ENCODE data around the gene MTX1. TPM values are rescaled to one million over a fixed set of nuclear protein-coding genes. Genes with fewer than 3 reads are reported as not detected.

MTX1 gene
- total RNA-seq, 4 donors from 2014 or later, result 34.1 to 52.8 (median 38.0) TPM

GRCh38 chr1:155178441-155179111 lies 29.9 kb upstream of the MTX1 start:
- Histone ChIP-seq H3K36me3 (peaks cover 0 to 4% (median 2%) of the 10 kb centered on the region in 4 donors), H3K4me3 (no peak overlapping the region), H3K9me3 (no peaks in the 10 kb centered on the region), H3K4me1 (peaks cover 15 to 30% (median 24%) of the 10 kb centered on the region in 4 donors), H3K27ac (replicated peaks in 1 of 4) (no peak overlapping the region), H3K27me3 (peaks cover 0 to 23% (median 14%) of the 10 kb centered on the region in 4 donors)
- no peak for TF ChIP-seq CTCF (IDR thresholded peaks at IDR 0.05)
- TF ChIP-seq EP300 (IDR thresholded peaks at IDR 0.05), result no peak
- no peak for TF ChIP-seq POLR2AphosphoS5 (IDR thresholded peaks at IDR 0.05)
- no peak for TF ChIP-seq POLR2A (IDR thresholded peaks at IDR 0.05; ENCODE audit: low read depth)
- WGBS, result 84% methylated on average over 27 of the region's 30 CpGs
- no peak for DNase-seq (ENCODE audit: extremely low spot score)
- intact Hi-C loops (cut with DNase I), result loop anchor here (5.0 kb wide), 1 partner anchor 414 kb away; no protein-coding TSS in a partner anchor

GRCh38 chr1:155179112-155180031 lies 29.1 kb upstream of the MTX1 start:
- intact Hi-C loops (cut with DNase I), result loop anchor here (5.0 kb wide), 1 partner anchor 413 kb away; no protein-coding TSS in a partner anchor
- H3K4me1 ChIP-seq, result peaks cover 7 to 22% (median 16%) of the 10 kb centered on the region in 4 donors

GRCh38 chr1:155181371-155182051 lies 27.0 kb upstream of the MTX1 start:
- no peak for DNase-seq (ENCODE audit: extremely low spot score)
- H3K27me3 ChIP-seq, result no peaks in the 10 kb centered on the region
- peaks cover 8 to 13% (median 9%) of the 10 kb centered on the region in 4 donors for H3K4me1 ChIP-seq
- peaks cover 0 to 7% (median 2%) of the 10 kb centered on the region in 4 donors for H3K36me3 ChIP-seq
- no peaks in the 10 kb centered on the region for H3K9me3 ChIP-seq
- no peak overlapping the region for H3K4me3 ChIP-seq
- H3K27ac ChIP-seq (replicated peaks in 1 of 4), result no peak overlapping the region
- TF ChIP-seq POLR2A (IDR thresholded peaks at IDR 0.05; ENCODE audit: low read depth), result no peak
- TF ChIP-seq POLR2AphosphoS5 (IDR thresholded peaks at IDR 0.05), result no peak
- no peak for TF ChIP-seq CTCF (IDR thresholded peaks at IDR 0.05)
- no peak for TF ChIP-seq EP300 (IDR thresholded peaks at IDR 0.05)
- intact Hi-C loops (cut with DNase I), result no loop called here
- 93% methylated on average over 12 of the region's 18 CpGs for WGBS

More at GRCh38 chr1:155179112-155180031, 29.1 kb upstream of the MTX1 start:
- DNase-seq (ENCODE audit: extremely low spot score), result no peak
- Histone ChIP-seq H3K4me3 (no peak overlapping the region), H3K27ac (replicated peaks in 1 of 4) (no peak overlapping the region), H3K36me3 (peaks cover 0 to 4% (median 2%) of the 10 kb centered on the region in 4 donors), H3K9me3 (no peaks in the 10 kb centered on the region), H3K27me3 (peaks cover 0 to 15% (median 6%) of the 10 kb centered on the region in 4 donors)
- 95% methylated on average over 30 of the region's 31 CpGs for WGBS
- no peak for TF ChIP-seq EP300 (IDR thresholded peaks at IDR 0.05)
- TF ChIP-seq POLR2A (IDR thresholded peaks at IDR 0.05; ENCODE audit: low read depth), result no peak
- no peak for TF ChIP-seq CTCF (IDR thresholded peaks at IDR 0.05)
- no peak for TF ChIP-seq POLR2AphosphoS5 (IDR thresholded peaks at IDR 0.05)

GRCh38 chr1:155182052-155182550 lies 26.4 kb upstream of the MTX1 start:
- Histone ChIP-seq H3K4me3 (no peak overlapping the region), H3K27ac (replicated peaks in 1 of 4) (no peak overlapping the region), H3K4me1 (peaks cover 2 to 8% (median 4%) of the 10 kb centered on the region in 4 donors), H3K36me3 (peaks cover 0 to 7% (median 2%) of the 10 kb centered on the region in 4 donors), H3K9me3 (no peaks in the 10 kb centered on the region), H3K27me3 (no peaks in the 10 kb centered on the region)
- intact Hi-C loops (cut with DNase I), result no loop called here
- WGBS, result 90% methylated on average over 7 of the region's 7 CpGs
- no peak for DNase-seq (ENCODE audit: extremely low spot score)
- no peak for TF ChIP-seq POLR2AphosphoS5 (IDR thresholded peaks at IDR 0.05)
- no peak for TF ChIP-seq POLR2A (IDR thresholded peaks at IDR 0.05; ENCODE audit: low read depth)
- TF ChIP-seq CTCF (IDR thresholded peaks at IDR 0.05), result no peak
- TF ChIP-seq EP300 (IDR thresholded peaks at IDR 0.05), result no peak

All from esophagus muscularis mucosa (tissue), 4 donors.